Measurements from ENCODE around the gene BRMS1L.

BRMS1L gene

DNA sequence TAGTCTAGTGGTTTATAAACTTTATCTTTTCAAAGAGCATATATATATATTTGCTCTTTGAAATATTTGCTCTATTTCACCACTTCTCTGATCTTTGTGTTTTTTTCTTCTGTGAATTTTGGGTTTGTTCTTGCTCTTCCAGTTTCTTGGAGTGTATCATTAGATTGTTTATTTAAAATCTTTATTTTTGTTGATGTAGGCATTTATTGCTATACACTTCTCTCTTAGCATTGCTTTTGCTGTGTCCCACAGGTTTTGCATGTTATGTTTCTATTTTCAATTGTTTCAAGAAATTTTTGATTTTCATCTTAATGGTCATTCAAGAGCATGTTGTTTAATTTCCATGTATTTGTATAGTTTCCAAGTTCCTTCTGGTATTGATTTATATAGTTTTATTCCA is 69.1 kb downstream of the BRMS1L start:
- in situ Hi-C loops (cut with MboI; ENCODE audit: low sequenced_read_pairs, unreplicated experiment), result loop anchor here (25.0 kb wide), 2 partner anchors 492 to 667 kb away; no protein-coding TSS in a partner anchor
- no peak for TF ChIP-seq CTCF (IDR thresholded peaks at IDR 0.05; ENCODE audit: borderline replicate concordance, control extremely low read depth, extremely low read depth, insufficient read depth, missing control alignments)
- DNase-seq (ENCODE audit: low spot score), result no peak

DNA sequence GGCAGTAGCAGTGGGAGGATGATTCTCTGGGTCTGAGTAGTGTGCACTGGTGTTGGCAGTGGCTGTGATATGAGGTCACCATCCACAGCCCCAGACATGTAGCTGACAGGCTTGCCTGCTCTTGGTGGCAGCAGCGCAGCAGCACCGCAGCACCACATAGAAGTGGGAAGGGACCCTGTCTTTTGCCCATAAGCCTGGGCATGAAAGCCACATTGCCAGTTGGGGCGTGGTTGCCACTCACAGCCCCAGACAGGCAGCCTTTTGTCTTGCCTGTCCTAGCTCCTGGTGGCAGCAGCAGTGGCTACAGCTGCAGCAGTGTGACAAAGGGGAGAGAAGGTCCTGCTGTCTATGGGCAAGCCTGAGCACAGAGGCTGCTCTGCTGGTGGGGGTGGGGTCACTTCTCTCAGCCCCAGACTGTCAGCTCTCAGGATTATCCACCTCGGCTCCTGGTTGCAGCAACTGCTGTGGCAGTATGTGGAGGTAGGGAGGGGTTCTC is 71.5 kb downstream of the BRMS1L start:
- no peak for TF ChIP-seq CTCF (IDR thresholded peaks at IDR 0.05; ENCODE audit: borderline replicate concordance, control extremely low read depth, extremely low read depth, insufficient read depth, missing control alignments)
- no peak for DNase-seq (ENCODE audit: low spot score)
- in situ Hi-C loops (cut with MboI; ENCODE audit: low sequenced_read_pairs, unreplicated experiment), result loop anchor here (25.0 kb wide), 2 partner anchors 490 to 665 kb away; no protein-coding TSS in a partner anchor

DNA sequence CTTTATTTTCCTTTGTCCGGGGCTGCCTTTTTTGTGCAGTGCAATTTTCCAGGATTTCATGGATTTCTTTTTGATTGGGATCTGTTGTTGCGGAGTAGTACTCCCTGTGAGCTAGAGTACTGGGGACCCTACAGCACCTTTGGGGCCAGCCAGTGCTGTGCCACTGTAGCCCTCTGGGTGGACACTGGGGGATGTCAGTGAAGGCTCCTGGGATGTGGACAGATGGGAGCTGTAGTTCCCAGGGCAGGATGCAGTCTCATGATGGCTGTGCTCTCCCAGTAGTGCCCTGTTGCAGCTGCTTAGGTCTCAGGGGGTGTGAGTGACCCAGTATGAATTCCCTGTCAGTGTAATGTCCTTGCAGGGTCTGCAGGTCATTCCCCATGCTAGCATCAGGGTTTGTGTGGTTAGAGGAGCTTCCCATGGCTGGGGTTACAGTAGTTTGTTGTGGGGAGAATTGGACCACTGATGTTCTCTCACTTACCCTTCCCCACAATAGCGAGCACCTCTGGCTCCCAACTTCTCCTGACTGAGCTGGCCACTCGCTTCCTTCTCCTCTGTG is 72.2 kb downstream of the BRMS1L start:
- TF ChIP-seq CTCF (IDR thresholded peaks at IDR 0.05; ENCODE audit: borderline replicate concordance, control extremely low read depth, extremely low read depth, insufficient read depth, missing control alignments), result no peak
- in situ Hi-C loops (cut with MboI; ENCODE audit: low sequenced_read_pairs, unreplicated experiment), result loop anchor here (25.0 kb wide), 2 partner anchors 489 to 664 kb away; no protein-coding TSS in a partner anchor
- DNase-seq (ENCODE audit: low spot score), result no peak

GRCh38 chr14:35900741-35901140 is 74.6 kb downstream of the BRMS1L start:
- no peak for DNase-seq (ENCODE audit: low spot score)
- TF ChIP-seq CTCF (IDR thresholded peaks at IDR 0.05; ENCODE audit: borderline replicate concordance, control extremely low read depth, extremely low read depth, insufficient read depth, missing control alignments), result no peak
- in situ Hi-C loops (cut with MboI; ENCODE audit: low sequenced_read_pairs, unreplicated experiment), result no loop called here

GRCh38 chr14:35909665-35910064 is 83.5 kb downstream of the BRMS1L start:
- in situ Hi-C loops (cut with MboI; ENCODE audit: low sequenced_read_pairs, unreplicated experiment), result no loop called here
- no peak for DNase-seq (ENCODE audit: low spot score)
- no peak for TF ChIP-seq CTCF (IDR thresholded peaks at IDR 0.05; ENCODE audit: borderline replicate concordance, control extremely low read depth, extremely low read depth, insufficient read depth, missing control alignments)

DNA sequence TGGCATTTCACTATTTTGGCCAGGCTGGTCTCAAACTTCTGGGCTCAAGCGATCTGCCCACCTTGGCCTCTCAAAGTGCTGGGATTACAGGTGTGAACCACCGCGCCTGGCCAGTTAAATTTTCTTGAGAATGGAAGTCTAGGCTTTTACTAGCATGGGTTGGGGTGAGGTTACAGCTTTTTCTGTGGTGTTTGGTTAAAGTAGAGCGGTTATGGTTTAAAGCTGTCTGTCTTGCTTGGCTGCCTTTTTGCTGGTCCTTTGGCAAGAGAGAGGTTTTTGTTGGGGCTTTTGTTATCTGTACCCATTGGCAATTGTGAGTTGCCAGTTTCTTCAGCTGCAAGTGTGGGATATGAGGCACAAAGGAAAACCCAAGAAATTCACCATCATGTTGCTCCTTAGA is 84.1 kb downstream of the BRMS1L start:
- DNase-seq (ENCODE audit: low spot score), result no peak
- no peak for TF ChIP-seq CTCF (IDR thresholded peaks at IDR 0.05; ENCODE audit: borderline replicate concordance, control extremely low read depth, extremely low read depth, insufficient read depth, missing control alignments)
- in situ Hi-C loops (cut with MboI; ENCODE audit: low sequenced_read_pairs, unreplicated experiment), result no loop called here
